ENCODE data around the gene SYT7.
"Not testable (repeated sequence)": the region's sequence is repeated elsewhere in the genome, so short reads cannot be mapped to it uniquely, and the experiment has no call there.

The SYT7 gene

GRCh38 chr11:61497473-61497872 is 83.4 kb downstream of the SYT7 start:
- DNase-seq (ENCODE audit: low read depth in 3 of 3): no peak

DNA sequence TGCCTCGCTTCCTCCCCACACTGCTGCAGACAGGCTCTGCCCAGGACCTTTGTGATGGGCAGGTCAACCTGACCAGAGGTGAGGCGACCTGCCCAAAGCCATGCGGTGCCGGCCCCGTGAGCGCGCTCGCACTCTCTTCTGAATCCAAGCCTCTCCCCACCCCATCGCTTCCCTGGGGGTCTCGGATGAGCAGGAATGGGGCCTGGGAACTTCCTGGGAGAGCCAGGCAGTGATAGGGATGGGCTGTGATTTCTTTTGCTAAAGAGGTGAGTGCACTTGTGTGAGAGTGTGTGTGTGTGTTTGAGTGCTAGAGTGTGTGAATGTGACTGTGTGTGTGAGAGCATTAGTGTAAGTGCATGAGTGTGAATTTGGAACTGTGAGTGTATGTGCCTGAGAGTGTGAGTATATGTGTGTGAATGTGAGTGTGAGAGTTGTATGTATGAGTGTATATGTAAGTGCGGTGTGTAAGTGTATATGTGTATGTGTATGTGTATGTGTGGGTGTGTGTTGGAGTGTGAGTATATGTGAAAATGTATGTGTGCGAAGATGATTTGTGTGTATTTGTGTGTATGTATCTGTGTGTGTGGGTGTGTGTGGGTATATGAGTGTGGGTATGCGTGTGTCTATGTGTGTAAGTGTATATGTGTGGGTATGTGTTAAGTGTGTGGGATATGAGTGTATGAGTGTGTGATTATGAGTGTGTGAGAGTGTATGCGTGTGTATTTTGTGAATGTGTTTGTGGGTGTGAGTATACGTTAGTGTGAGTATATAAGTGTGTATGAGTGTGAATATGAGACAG is 84.1 kb downstream of the SYT7 start:
- DNase-seq (ENCODE audit: low read depth in 3 of 3): no peak

GRCh38 chr11:61495801-61496601 is 84.9 kb downstream of the SYT7 start:
- DNase-seq (ENCODE audit: low read depth in 3 of 3): no peak

DNA sequence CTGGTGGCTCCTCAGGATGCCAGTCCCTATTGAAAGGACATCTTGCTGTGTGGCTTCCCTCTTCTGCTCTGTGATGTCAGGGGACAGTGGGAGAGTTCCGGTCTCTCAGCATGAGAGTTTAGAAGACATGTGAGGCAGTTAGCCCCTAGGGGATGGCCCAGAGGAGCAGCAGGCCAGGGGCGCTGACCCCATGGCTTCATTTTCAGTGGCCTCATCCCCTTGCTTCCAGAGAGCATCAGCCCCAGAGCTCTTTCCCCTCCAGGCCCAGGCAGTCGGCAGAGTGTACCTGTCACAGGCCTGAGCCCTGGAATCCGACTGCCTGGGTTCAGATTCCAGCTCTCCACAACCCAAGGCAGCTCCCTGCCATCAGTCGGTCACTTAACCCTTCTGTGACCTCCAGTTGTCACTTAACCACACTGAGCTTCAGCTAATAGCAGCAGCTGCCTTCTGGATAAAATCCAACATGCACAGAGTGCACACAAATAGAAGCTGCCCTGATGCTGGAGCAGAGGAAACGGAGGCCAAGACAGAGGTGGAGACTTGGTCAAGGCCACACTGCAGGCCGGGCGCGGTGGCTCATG is 86.4 kb downstream of the SYT7 start:
- no peak for DNase-seq (ENCODE audit: low read depth in 3 of 3)

DNA sequence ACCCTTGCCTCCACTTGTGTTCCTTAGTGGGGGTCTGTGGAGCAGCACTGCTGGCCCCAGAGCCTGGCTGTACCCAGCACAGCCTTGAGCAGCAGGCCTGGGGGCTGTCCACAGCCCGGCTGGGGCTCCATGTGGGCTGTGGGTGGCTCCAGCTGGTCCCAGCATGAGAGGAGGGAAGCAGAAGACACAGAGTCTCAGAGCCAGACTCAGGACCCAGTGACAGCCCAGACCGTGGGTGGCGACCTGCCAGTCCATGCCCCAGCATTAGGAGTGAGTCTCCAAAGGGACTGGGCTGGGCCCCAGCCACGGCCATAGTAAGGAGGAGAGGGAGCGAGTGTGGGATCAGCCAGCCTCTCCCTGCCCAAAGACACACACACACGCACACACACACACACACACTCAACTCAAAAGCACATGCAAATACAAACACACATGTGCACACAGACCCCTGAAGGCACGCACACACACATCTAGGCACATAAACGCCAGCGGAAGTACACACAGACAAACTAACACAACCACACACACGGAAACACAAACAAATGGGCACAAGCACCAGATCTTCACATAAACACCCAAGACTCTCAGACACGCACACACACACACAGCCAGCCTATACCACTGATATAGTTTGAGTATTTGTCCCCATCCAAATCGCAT is 89.0 kb downstream of the SYT7 start:
- DNase-seq (ENCODE audit: low read depth in 3 of 3): no peak

DNA sequence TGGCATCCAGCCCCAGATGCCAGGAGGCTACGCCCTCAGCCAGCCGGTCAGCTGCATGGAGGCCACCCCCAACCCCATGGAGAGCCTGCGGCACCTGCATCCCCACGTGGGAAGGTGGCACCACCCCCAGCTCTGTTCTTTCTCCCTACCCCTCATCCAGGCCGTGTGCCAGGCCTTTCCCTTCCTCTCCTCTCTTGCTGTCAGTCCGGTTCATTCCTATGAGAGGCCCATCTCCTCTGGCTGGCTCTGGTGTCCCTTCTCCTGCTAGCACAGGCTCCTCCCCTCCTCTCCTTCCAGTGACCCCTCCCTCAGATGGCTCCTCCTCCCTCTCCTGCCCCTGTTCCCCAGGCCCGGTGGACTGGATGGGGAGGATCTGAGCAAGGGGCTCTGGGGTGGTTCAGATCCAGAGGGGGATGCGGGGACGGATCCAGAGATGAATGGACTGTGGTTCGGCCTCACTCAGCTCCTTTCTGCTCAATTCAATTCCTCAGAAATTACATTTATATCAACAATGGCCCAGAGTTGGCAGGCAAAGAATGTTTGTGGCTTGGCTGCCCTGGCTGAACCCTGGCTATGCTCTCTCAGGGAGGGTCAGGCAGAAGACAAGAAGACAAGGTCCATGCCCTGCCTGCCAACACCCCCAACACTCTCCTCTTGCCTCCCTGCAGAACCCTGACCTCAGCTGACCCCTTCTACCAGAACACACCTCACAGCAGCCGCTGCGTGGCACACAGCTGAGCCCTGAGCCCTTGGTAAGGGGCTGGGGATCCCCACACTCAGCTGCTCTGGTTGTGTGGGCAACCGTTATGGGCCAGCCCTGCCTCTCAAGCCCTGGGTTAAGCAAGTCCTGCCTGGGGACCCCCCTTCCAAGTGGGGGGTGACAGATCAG is 90.8 kb downstream of the SYT7 start:
- DNase-seq (ENCODE audit: low read depth in 3 of 3): no peak

- DNase-seq (ENCODE audit: low read depth in 3 of 3): no peak
Measured at GRCh38 chr11:61488651-61489291, 92.1 kb downstream of the SYT7 start.

DNA sequence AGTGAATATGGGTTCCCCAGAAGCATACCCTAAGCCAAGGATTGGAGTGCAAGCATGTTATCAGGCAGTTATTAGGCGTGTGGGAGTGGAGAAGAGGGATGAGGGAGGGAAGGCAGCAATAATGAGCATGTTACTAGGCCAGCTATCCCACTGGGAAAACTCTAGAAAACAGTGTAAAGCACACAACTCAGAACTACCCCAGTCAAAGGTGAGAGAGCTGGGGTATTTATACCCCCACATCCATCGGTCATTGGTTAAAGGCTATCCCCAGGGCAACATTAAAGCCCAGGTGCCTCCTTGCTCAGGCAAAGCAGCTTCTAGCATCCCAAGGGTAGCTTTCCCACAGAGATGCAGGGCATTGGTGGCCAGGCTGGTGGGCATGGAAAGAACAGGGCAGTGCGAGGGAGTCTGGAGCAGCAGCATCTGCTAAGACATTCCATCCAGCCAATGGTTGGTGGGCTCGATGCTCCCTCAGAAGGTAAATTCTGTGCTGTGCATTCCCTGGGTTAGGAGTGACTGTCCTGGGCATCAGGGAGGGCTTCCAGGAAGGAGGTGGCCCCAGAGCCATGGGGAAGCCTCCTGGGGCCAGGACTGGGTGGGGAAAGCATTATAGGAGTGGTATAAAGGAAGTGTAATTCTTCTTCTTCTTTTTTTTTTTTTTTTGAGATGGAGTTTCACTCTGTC is 93.4 kb downstream of the SYT7 start:
- DNase-seq (ENCODE audit: low read depth in 3 of 3): no peak

GRCh38 chr11:61486779-61487178 is 94.1 kb downstream of the SYT7 start:
- DNase-seq (ENCODE audit: low read depth in 3 of 3): no peak

- no peak for DNase-seq (ENCODE audit: low read depth in 3 of 3)
Measured at GRCh38 chr11:61486011-61486620, 94.8 kb downstream of the SYT7 start.

GRCh38 chr11:61485080-61485479 is 95.8 kb downstream of the SYT7 start:
- no peak for DNase-seq (ENCODE audit: low read depth in 3 of 3)

- DNase-seq (ENCODE audit: low read depth in 3 of 3): no peak
Measured at GRCh38 chr11:61484541-61484940, 96.3 kb downstream of the SYT7 start.

DNA sequence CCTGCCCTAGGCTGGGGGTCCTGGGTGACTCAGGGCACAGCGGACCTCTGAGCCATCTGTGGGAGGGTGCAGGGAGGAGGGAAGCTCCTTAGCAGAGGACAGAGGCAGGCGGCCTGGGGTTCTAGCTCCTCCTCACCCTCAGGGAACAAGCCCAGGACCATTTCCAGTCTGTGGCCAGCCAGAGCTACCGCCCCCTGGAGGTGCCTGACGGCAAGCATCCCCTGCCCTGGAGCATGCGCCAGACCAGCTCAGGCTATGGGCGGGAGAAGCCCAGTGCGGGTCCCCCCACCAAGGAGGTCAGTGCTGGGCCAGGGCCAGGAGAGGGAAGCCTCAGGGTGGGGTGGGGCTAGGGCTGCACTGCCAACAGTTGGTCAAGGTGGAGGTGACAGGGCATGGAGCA is 98.4 kb downstream of the SYT7 start:
- peak in 1 of 3 experiments; percentile 7 for DNase-seq (ENCODE audit: low read depth in 3 of 3)

GRCh38 chr11:61481806-61482205 is 99.1 kb downstream of the SYT7 start:
- DNase-seq (ENCODE audit: low read depth in 3 of 3): no peak

GRCh38 chr11:61480994-61481335 is 99.9 kb downstream of the SYT7 start:
- no peak for DNase-seq (ENCODE audit: low read depth in 3 of 3)

- no peak for DNase-seq (ENCODE audit: low read depth in 3 of 3)
Measured at GRCh38 chr11:61480261-61480993, 100.4 kb downstream of the SYT7 start.

- not testable (repeated sequence) for DNase-seq (ENCODE audit: low read depth in 3 of 3)
Measured at GRCh38 chr11:61479360-61480058, 101.4 kb downstream of the SYT7 start.

- DNase-seq (ENCODE audit: low read depth in 3 of 3): peak; percentile 21 to 31 (median 28)
Measured at GRCh38 chr11:61477727-61478148, 103.1 kb downstream of the SYT7 start.
